ENCODE results near the gene CNEP1R1.
"Not testable (repeated sequence)": the region's sequence is repeated elsewhere in the genome, so short reads cannot be mapped to it uniquely, and the experiment has no call there.

Gene CNEP1R1, protein sequence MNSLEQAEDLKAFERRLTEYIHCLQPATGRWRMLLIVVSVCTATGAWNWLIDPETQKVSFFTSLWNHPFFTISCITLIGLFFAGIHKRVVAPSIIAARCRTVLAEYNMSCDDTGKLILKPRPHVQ

DNA sequence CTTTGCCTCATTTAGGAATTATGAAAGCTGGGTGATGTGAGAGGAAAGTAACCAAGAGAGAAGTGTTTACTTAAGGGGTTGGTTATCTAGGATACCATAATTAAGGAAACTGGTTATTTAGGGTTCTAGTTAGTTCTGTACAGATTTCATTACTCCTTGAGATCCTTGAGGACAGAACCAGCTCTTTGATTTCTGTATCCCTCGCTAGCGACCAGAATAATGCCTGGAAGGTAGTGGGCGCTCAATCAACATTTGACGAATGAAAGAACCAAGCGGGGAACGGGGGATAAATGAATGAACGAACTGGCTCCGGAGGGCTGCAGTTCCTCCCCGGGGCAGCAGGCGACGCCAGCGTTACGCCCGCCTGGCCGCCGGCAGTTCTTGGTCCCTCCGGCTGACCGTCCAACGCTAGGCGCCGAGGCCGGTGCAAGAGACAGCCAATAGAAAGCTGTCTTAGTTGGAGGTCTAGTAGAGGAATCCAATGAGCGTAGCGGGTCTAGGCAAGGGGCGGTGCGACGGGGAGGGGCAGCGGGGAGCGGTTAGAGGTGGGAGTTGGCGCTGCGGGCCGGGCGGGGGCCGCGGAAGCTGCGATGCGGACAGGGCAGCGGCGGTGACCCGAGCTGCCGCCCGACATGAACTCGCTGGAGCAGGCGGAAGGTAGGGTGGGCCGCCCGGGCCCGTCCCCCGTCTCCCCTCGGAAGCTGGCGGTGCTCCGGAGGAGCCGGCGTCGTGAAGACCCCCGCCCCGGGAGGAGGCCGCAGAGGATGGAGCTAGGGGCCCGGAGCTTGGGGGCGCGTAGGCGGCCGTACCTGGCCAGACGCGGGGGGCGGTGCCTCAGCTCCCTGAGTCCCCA lies at the start of gene CNEP1R1:
CNEP1R1 (plus strand) TSS at position 542 of the 853 bp plus-strand sequence; CDS start at position 633, 91 bp downstream.
- DNase-seq (ENCODE audit: low spot score) = peak; percentile 100

DNA sequence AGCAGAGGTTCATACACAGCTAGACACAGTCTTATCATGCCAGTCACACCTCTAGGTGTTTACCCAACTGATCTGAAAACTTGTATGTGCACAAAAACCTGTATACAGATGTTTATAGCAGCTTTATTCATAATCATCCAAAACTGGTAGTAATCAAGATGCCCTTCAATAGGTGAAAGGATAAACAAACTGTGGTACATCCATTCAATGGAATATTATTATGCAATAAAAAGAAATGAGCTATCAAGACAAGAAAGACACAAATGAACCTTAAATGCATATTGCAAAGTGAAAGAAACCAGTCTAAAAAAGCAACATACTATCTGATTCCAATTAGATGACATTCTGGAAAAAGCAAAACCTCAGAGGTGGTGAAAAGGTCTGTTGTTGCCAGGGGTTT lies 47.6 kb upstream of the CNEP1R1 start:
- DNase-seq (ENCODE audit: low spot score) = no peak

- DNase-seq (ENCODE audit: low spot score) = no peak
Observed at GRCh38 chr16:49978569-49979326, 46.3 kb upstream of the CNEP1R1 start.

DNA sequence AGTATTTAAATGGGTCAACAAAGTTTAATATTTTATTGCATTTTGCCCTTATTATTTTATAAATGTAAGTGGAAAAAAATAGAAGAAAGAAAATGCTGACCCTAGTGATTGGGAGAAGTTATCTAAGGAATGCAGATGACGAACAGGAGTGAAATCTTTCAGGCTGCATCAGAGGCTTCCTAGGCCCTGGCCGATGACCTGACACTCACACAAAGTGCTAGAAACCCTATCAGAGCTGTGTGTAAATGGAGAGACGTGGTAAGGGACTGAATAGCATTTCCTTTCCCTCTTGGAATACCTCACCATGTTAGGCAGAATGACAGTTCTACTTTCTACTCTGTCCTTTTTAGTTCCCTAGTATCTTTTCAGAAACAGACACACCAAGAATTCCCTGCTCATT lies 44.9 kb upstream of the CNEP1R1 start:
- no peak for DNase-seq (ENCODE audit: low spot score)

GRCh38 chr16:49986351-49987124 lies 38.5 kb upstream of the CNEP1R1 start:
- no peak for DNase-seq (ENCODE audit: low spot score)

DNA sequence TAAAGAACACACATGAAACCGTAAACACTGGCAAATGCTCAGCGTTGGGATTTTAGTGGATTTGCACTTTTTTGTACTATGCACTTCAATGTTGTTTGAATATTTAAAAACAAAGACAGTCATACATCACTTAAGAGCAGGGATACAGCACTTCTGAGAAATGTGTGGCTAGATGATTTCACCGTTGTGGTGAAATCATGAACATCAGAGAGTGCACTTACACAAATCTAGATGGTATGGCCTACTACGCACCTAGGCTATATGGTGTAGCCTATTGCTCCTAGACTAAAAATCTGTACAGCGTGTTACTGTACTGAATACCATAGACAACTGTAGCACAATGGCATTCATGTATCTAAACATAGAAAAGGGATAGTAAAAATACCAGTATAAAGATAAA lies 37.6 kb upstream of the CNEP1R1 start:
- no peak for DNase-seq (ENCODE audit: low spot score)

GRCh38 chr16:49992825-49993224 lies 32.2 kb upstream of the CNEP1R1 start:
- no peak for DNase-seq (ENCODE audit: low spot score)

- no peak for DNase-seq (ENCODE audit: low spot score)
Observed at GRCh38 chr16:49993579-49993978, 31.4 kb upstream of the CNEP1R1 start.

- no peak for DNase-seq (ENCODE audit: low spot score)
Observed at GRCh38 chr16:49994006-49994405, 31.0 kb upstream of the CNEP1R1 start.

- DNase-seq (ENCODE audit: low spot score) = no peak
Observed at GRCh38 chr16:49995720-49996119, 29.3 kb upstream of the CNEP1R1 start.

DNA sequence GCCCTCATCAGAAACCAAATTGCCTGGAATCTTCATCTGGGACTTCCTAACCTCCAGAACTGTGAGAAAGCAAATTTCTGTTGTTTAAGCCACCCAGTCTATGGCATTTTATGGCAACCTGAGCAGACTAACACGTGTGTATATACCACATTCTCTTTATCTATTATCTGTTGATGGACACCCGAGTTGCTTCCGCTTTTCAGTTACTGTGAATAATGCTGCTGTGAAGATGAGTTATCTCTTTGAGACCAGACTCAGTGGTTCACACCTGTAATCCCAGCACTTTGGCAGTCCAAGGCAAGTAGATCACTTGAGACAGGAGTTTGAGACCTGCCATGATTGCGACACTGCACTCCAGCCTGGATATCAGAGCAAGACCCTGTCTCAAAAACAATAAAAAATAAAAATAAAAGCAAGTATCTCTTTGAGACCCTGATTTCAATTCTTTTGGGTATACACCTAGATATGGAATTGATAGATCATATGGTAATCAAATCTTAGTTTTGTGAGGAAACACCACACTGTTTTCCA lies 27.2 kb upstream of the CNEP1R1 start:
- no peak for DNase-seq (ENCODE audit: low spot score)

DNA sequence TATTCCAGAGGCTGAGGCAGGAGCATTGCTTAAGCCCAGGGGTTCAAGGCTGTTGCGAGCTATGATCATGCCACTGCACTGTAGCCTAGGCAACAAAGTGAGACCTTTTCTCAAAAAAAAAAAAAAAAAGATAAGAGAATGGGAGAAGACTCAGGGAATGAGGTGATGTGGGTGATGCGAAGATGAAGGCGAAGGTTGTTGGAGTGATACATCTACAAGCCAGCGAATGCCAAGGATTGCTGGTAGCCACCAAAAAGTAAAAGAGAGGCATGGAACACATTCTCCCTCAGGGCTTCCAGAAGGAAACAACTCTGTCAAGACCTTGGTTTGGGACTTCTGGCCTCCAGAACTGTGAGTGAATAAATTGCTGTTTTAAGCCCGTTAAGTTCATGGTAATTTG lies 26.0 kb upstream of the CNEP1R1 start:
- no peak for DNase-seq (ENCODE audit: low spot score)

GRCh38 chr16:50001144-50001543 lies 23.9 kb upstream of the CNEP1R1 start:
- DNase-seq (ENCODE audit: low spot score) = no peak

DNA sequence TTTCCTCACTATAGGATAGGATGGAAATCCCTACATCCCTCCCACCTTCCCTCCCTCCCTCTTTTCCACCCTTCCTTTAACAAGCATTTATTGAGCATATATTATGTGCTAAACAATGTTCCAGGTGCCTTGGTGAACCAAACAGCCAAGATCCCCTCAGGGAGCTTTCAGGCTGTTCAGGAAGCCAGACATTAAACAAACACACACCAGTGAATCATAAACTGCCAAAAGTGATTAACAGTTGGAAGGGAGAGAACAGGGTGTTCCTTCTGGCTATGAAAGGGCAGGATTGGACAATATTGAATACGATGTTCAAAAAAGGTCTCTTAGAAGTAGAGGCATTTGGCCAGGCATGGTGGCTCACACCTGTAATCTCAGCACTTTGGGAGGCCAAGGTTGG lies 22.8 kb upstream of the CNEP1R1 start:
- no peak for DNase-seq (ENCODE audit: low spot score)

DNA sequence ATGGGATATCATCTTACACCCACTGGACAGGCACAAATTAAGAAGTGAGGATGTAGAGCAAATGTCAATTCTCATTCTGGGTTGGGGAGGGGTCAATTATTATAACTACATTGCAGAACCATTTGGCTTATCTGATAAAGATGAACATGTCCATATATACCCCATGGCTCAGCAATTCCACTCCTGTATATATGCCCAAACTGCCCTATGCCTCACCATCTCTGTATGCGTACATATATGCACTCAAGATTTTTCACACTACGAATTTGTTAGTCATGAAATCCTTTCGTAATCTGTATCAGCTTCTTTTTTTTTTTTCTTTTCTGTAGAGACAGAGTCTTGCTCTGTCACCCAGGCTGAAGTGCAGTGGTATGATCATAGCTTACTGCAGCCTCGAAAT lies 20.8 kb upstream of the CNEP1R1 start:
- DNase-seq (ENCODE audit: low spot score) = no peak

- DNase-seq (ENCODE audit: low spot score) = no peak
Observed at GRCh38 chr16:50006964-50007363, 18.1 kb upstream of the CNEP1R1 start.

GRCh38 chr16:50007744-50008143 lies 17.3 kb upstream of the CNEP1R1 start:
- DNase-seq (ENCODE audit: low spot score) = no peak

GRCh38 chr16:50010212-50010611 lies 14.8 kb upstream of the CNEP1R1 start:
- DNase-seq (ENCODE audit: low spot score) = no peak

- no peak for DNase-seq (ENCODE audit: low spot score)
Observed at GRCh38 chr16:50011707-50012106, 13.3 kb upstream of the CNEP1R1 start.

DNA sequence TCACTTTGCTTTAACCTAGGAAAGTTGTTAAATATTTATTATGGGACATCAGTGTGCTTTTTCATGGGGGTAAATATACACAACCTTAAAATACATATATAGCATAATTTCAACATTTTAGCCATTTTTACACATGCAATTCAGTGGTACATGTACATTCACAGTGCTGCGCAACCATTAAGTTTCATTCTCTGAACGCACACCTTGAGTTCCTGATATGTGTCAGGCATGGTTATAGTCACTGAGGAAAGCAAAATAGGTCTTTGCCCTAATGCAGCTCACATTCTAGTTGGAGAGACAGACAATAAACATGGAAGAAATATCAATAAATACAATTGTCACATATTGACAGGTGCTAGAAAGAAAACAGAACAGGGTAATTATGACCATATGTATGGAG lies 12.8 kb upstream of the CNEP1R1 start:
- DNase-seq (ENCODE audit: low spot score) = no peak

GRCh38 chr16:50014211-50014610 lies 10.8 kb upstream of the CNEP1R1 start:
- DNase-seq (ENCODE audit: low spot score) = not testable (repeated sequence)

GRCh38 chr16:50015631-50016030 lies 9.4 kb upstream of the CNEP1R1 start:
- no peak for DNase-seq (ENCODE audit: low spot score)
